Measurements from ENCODE around the gene CBX8.

CBX8 gene

DNA sequence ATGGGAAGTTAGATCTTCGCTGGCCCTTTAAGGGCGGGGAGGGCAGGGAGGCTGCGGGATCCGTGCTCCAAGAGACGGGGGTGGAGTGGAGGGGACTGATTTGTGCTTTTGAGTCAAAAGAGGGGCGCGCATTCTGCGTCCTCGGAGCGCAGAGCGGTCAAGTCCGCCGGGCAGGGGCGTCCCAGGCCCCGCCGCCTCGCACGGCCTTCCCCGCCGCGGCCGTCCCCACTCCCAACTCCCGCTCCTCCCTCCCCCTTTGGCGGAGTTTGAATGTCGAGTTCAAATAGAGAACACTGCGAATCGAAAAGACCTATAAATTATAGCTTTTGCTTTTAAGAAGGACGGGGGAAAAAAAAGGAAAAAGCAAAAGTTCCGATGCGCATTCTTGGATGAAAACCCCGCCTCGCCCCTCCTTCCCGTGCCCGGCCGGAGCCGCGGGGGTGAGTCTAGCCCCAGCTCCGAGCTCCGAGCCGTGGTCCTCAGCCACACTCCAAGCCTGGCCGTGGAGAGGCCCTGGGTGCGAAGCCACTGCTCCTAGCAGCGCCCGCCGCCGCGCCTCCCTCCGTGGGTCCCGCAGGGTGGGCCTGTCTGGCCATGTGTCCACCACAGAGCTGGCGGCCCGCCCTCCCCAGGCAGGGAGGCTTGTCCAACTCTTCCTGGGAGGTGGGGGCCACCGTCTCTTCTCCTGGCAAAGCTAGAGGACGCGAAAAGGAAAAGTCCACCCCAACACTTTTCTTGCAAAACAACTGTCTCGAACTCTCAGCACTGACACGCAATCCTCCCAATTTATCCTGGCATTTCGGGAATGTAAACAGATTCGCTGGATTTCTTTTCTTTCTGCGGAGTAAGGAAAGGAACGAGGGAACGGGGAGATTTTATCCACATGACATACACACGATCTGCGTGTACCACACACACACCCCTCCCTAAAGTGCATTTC lies 3.6 kb downstream of the CBX8 start:
- DNase-seq (ENCODE audit: low spot score): peak; percentile 85

DNA sequence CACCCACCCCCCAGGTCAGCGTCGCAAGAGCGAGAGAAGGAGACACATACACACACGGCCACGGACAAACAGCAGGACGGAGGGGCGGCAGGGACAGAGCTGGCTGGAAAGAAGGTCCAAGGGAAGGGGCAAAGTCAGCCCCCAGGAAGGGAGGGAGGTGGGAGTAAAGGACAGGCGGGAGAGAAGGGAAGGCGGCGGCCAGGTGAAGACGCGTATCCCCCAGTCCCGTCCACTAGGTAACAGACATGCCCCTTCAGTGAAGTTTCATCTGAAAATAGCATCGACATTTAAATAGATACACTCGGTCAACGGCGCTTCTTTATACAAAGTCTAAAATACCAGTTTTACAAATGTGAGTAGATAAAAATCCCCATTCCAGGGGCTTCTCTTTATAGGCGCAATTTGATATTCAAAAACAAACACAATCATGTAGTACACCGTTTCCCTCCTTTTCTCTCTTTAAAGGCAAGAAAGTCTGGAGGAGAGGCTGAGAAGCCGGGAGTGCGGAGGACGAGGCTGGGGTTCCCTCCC lies 4.5 kb downstream of the CBX8 start:
- DNase-seq (ENCODE audit: low spot score): no peak

DNA sequence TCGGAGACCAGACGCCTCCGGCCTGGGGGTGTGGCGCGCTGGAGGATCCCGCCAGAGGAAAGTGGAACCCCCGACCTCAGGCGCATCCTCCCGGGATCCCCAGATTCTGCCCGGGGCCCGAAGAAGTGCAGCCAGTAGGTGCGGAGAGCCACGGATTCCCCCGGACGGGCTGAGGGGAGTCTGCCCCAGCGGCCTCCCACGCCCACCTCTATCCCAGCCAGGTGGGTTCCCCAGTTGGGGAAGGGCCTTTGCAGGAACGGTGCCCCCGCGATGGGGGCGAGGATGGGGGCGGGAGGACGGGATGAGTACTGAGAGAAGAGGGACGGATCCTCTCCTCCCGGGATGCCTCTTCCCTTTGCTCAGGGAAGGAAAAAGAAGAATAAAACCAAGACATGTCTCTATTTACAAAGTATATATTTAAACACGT lies 5.1 kb downstream of the CBX8 start:
- no peak for DNase-seq (ENCODE audit: low spot score)

DNA sequence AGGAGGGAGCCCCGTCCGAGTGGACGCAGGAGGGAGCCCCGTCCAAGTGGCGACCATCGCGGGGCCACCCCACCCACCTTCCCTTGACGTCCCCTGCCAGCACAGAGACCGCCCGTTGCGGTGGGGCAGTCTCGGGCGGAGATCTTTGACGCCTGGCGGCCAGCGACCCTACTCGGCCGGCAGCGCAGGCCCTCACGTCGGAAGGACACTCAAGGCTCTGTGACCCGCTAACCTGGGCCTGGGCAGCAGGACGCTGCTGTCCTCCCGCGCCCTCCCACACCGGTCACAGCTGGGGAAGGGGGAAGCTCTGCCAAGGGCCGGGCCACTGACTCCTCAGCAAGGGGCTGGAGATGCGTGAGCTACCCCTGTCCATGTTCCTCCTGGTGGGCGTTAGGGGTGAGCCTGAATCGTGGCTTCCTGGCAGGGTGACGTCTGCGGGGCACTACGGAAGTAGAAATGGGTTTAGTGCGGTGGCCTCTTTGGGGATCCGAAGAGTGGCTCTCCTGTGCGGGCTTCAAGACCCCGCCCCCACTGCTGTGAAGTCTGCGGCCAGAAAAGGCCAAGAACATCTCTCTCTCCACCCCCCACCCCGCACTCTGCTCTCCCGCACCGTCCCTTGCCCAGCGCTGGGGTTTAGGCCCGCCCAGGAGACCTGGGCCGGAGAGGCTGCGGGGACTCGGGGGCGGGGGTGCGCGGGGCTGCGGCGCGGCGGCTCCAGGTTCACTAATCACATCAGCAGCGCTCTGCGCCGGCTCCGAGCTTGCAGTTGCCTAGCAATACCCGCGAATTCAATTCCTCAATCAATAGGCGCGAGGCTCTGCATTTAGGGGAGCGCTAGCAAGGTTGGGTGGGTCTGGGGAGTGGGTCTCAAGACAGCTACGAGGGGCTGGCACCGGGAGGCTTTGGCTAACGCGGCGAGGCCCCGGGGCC lies 5.8 kb downstream of the CBX8 start:
- no peak for DNase-seq (ENCODE audit: low spot score)

DNA sequence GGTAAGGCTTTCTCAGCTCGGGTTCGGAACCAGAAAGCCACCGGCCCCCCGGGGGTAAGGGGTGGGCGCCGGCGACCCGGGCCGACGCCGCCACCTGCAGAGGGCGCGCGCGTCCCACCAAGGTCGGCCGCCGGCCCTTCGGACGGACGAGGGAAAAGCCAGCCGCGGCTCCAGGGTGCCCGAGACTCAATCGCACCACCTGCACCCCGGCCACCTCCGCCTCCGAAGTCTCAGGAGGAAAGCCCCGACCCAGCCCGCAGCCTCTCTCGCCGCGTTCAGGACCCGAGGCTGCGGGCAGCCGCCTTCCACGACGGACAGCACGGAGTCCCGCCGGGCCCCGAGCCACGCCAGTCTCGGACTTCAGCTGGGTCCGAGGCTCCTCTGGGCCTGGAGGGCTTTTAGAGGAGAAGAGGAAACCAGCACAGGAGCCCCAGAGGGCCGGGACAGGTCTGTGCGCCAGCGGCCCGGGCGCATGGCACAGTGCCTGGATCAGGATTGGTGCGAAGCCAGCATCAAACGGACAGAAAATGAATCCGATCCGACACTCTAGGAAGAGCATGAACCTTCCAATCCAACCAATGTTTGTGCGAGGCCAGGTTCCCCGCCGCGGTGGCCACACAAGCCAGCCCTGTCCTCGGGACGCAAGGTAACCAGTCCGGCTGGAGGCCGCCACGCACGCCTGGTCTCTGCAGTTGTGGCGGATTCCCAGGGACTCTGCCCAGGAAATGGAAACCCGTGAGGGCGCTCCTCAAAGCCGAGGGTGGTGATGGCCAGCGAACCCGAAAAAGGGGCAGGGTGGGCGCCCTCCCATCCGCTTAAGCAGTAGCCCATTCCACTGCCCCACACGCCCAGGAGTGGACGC lies 6.7 kb downstream of the CBX8 start:
- peak; percentile 85 for DNase-seq (ENCODE audit: low spot score)

DNA sequence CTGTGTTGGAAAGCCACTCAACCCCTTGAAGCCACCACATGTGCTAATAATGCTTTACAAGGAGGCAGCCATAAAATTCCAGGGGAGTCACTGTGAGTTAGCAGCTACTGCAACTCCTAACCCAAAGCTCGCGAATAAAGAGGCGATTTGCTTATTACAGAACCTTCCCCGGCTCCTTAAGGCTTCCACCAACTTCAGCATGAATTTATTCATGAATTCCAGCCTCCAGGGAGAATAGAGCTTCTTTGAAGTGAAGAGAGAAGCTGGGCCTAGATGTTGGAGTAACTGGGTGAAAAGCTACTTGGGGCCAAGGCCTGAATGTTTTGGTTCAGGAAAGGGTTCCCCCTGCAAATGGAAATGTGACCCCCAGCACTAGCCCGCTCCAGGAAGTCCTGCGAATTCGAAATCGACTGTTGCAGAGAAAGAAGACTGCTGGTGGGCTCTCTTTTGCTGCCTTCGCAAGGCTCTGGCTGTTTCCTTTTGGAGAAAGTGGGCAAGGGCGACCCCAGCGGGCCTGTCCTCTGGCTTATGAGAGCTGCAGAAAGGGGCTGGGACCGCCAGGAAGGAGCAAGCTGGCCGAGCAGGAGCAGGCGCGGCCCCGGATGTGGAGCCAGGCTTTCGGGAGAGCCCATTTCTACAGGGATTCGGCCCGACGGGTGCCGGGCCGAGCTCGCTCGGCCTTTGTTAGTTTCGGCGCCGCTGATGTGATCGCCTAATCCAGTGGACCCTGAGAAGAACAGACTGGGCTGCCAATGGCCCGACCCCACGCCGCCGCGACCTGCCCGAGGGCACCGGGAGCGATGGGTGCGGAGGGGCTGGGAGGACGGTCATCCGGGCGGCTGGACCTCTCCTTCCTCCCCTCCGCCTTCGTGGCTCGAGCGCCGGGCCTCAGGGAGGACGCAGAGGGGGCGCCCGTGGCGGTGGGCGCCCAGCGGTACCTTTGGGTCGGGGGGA lies 7.6 kb downstream of the CBX8 start:
- no peak for DNase-seq (ENCODE audit: low spot score)

DNA sequence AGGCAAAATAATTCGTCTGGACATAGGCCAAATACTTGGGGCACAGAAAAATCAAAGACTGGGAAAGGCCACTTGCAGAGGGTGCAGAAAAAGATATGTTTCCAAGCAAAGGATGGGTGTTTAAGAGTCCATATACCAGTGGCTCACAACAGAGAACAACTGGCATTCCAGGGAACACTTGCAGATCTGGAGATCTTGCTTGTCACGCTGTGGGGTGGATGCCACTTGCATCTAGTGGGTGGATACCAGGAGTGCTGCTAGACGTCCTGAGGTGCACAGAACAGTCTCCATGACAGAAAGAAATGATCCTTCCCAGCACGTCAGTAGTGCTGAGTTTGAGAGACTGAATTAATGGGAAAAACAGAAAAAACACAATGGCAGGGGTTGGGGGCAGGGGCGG lies 8.4 kb downstream of the CBX8 start:
- DNase-seq (ENCODE audit: low spot score): no peak

DNA sequence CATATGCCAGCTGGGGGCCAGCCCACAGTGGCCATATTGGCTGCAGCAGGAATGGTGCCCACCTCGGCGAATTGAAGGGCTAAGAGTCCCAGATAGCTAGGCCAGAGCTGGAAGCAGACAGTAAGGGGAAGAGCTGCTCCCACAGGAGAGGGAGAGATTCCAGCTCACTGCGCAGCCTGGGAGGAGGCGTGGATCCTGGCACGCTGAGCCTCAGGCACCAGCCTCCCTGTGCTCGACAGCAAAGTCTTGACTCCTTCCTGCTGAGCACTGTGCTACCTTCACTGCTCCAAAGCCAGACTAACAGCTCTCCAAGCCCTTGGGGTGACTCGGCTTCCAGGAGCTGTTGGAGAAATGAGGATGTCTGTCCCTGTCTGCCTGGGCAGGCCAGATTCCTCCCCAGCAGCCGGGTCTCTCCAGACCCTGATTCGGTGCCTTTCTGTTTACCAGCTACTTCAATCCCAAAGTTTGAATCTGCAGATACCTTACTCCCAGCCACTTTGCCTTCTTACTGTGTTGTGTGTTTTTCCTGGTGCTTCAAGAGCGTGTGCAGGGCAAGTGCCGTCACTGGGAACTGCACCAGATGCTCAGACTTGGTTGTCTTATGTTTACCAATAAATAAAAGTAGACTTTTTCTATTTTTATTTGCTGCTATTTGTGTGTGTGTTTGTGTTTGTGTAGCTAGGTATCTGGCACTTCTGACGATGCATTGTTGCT lies 9.8 kb downstream of the CBX8 start:
- no peak for DNase-seq (ENCODE audit: low spot score)

DNA sequence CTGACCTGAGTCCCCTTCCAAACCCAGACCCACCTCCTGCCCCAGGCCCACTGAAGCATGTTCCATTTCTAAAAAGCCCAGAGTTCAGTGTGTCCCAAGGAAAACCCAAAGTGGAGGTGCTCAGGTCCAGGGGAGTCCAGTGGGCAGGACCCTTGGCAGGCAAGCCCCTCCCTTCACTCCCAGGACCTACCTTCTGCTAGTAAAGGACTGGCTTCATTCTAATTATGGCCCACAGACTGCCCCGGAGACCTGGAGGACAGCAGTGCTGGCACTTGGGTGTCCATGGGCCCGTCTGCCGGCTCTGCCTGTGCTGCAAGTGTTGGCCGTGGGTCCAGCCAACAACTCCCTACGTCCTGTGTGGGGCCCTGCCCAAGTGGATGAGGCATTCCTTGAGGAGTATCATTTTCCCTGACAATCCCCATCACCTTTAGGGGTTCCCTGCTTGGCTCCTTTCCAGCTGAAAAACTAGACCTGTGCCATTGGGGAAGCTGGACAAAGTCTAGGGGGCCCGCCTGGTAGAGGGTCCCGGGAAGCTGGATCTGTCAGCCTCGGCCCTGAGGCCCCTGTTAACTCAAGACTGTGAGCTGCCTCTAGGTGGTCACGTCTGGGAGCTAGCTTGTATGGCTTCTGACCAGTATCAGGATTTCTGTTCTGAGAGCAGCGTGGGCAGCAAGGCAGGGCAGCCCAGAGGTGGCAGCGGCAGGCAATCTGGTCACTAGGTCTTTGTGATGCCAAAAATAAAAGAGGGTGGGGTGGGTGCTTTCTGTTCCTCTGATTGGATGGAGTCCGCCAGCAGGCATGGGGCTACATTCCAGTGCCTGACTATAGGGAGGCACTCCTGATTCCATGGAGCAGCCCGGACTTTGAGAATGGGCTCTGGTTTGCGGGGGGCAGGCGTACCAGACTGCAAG lies 10.7 kb downstream of the CBX8 start:
- DNase-seq (ENCODE audit: low spot score): no peak

DNA sequence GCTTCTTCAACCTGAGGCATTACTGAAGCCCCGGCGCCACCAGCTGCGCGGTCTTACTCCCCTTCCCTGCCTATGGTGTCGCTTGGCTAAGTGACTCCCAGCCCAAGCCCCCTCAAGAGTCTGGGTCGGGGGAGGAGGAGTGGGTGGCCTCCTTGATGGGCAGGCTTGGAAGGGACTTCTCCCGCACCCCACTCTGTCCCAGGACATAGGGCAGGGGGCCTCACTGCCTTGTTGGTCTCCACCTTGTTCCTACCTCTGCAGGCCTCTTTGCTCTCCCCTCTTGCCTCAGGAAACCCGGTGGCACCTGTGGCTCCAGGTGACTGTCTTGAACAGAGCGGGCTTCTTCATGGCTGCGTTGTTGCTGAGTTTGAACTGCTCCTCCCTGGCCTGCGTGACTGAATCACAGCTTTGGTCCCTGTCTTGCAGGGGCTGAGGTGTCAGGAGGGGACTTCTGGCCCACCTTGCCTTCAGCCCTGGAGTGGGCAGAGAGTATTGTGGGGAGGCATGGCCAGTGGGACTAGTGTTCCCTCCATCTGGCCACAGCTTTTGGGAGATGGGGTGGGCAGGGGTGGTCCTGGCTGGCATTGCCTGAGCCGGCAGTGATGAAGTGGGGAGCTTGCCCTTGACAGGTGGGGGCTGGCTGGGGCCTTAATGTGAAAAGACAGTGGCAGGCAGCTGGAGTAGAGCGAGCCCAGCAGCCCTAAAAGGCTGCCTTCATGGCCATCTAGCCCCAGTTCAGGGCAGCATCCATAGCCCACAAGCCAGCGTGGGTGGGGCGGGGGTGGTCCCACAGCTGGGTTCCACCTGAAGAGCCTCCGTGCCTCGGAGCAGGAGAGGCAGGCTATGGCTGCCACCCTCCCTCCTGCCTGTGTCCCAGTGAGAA lies 11.6 kb downstream of the CBX8 start:
- no peak for DNase-seq (ENCODE audit: low spot score)

DNA sequence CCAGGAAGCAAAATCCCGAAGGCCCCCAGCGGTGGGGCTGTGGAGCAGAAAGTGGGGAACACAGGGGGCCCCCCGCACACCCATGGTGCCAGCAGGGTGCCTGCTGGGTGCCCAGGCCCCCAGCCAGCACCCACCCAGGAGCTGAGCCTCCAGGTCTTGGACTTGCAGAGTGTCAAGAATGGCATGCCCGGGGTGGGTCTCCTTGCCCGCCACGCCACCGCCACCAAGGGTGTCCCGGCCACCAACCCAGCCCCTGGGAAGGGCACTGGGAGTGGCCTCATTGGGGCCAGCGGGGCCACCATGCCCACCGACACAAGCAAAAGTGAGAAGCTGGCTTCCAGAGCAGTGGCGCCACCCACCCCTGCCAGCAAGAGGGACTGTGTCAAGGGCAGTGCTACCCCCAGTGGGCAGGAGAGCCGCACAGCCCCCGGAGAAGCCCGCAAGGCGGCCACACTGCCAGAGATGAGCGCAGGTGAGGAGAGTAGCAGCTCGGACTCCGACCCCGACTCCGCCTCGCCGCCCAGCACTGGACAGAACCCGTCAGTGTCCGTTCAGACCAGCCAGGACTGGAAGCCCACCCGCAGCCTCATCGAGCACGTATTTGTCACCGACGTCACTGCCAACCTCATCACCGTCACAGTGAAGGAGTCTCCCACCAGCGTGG lies 12.4 kb downstream of the CBX8 start:
- DNase-seq (ENCODE audit: low spot score): no peak

DNA sequence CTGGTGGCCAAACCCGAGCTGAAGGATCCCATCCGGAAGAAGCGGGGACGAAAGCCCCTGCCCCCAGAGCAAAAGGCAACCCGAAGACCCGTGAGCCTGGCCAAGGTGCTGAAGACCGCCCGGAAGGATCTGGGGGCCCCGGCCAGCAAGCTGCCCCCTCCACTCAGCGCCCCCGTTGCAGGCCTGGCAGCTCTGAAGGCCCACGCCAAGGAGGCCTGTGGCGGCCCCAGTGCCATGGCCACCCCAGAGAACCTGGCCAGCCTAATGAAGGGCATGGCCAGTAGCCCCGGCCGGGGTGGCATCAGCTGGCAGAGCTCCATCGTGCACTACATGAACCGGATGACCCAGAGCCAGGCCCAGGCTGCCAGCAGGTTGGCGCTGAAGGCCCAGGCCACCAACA lies 13.0 kb downstream of the CBX8 start:
- no peak for DNase-seq (ENCODE audit: low spot score)

DNA sequence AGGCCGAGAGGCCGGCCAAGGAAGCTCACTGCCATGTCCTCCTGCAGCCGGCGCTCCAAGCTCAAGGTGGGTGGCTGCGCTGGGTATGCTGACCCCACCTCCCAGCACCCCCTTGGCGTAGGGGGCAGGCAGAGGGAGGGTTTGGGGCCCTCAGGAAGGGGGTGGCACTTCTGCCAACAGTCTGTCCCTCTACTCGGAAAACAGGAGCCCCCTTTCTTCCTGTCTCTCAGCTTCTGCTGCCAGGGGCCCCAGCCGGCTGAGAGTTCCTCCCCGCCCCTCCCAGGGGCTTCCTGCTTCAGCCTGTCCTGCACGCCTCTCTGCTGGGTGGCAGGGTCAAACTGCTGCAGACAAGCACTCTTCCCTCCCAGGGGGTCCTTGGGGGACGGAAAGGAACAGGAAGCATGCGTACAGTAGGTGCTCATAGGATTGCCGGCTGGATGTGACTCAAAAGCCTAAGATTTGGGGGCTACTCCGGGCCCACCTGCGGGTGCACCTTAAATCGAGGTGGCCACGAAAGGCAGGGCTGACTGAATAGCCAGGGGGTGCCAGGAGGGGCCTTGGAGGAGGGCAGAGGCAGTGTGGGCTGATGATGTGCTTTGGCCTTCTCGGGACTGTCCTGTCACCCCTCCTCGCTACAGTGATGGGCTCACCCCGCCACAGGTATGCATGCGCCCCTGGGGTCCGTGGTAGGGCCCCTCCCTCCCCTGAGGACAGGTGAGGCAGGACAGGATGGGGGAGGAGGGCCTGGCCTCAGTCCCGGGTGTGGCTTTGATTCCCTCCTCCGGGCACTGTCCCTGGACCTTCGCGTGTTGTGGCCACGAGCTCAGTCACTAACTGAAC lies 14.9 kb downstream of the CBX8 start:
- no peak for DNase-seq (ENCODE audit: low spot score)

DNA sequence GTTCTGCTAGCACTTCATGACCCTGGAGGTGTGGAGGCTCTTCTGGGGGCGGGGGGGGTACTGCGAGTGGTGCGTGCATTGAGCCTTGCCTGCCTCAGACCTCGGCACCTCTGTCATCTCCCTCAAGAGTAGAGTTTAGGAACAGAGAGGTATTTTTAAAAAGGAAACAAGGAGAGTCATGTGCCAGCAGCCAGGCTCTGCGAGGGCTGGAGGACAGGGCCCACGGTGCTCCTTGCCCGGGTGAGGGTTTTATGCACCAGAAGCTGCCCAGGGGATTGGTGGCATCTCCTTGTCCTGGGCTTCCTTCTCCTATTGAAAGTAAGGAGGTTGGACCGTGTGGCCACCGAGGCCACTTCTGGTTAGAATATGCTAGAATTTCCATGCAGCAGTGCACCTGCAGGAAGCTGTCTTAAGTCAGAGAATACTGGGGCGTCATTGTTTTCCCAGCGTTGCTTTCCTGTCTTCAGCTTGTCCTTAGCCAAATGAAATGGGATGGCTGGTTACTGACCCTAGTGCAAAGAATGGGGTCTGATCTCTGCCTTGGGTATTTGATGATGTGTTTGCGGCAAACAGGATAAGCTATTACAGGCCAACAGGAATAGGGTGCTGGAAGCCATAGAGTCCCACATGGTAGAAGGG lies 15.7 kb downstream of the CBX8 start:
- no peak for DNase-seq (ENCODE audit: low spot score)

DNA sequence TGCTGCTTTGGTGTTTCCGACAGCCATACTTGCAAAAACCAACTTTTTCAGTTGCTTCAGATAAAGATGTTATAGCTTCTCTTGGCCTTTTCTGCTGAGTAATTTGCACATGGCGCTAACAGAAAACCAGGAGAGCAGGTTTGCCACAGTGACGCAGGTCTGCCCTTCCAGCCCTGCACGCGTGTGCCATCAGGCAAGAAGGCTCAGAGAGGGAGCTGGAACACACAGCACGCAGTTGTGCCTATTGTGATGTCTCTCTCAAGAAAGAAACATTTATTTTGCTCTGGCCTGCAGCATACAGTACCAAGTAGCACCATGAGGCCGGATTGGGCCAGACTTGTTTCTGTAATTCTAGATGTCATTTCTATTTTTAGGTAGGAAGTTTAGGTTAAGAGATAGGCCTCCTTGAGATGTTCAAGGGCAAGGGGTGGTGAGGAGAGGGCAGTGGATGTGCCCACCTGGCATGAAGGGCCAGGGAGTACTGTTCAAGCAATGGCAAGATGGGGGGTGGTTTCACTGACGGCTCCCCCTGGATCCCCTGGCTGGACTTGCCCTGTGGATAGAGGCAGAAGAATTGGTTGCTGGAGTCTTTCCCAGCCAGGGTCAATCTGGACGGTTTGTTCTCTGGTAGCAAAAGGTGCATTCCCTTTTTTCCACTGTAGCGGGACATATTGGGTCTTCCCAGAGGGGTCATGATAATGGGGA lies 17.1 kb downstream of the CBX8 start:
- no peak for DNase-seq (ENCODE audit: low spot score)
